HEK293T (cell line): ENCODE data around the gene RESF1.

ENCODE experiments used
- CTCF ChIA-PET: fragments of 350-600 bp; formaldehyde crosslinking; extraction: SDS; loops from one replicate; lab custom pipeline; 2021; ENCODE audit warnings: antibody characterized with exemption, inconsistent platforms; lab: Yijun Ruan, JAX
- POLR2A ChIA-PET: fragments of 350-600 bp; formaldehyde crosslinking; extraction: SDS; loops from one replicate; lab custom pipeline; 2020; ENCODE audit warnings: antibody characterized with exemption, inconsistent platforms; lab: Yijun Ruan, JAX
- DNase-seq: peaks from one replicate; pipeline ENCODE4 v3.0.0; 2012; ENCODE audit warnings: mixed read lengths; ENCODE audit errors: extremely low spot score
- ARNT ChIP-seq: fragments of 450-650 bp; IDR thresholded peaks from 2 replicates; pipeline ENCODE4 v1.6.1; 2017; ENCODE audit warnings: mild to moderate bottlenecking
- BHLHE40 ChIP-seq: fragments of 450-650 bp; IDR thresholded peaks from 2 replicates; pipeline ENCODE4 v1.6.1; 2016; ENCODE audit warnings: mild to moderate bottlenecking, moderate library complexity, borderline replicate concordance
- CTBP1 ChIP-seq: fragments of 450-650 bp; IDR thresholded peaks from 2 replicates; pipeline ENCODE4 v1.6.1; 2016; ENCODE audit warnings: borderline replicate concordance
- ELF4 ChIP-seq: fragments of 450-650 bp; IDR thresholded peaks from 2 replicates; pipeline ENCODE4 v1.6.1; 2017; ENCODE audit warnings: antibody characterized with exemption
- FOXA1 ChIP-seq: fragments of 450-650 bp; IDR thresholded peaks from 2 replicates; pipeline ENCODE4 v1.6.1; 2016; ENCODE audit warnings: mild to moderate bottlenecking
- FOXK2 ChIP-seq: fragments of 450-650 bp; IDR thresholded peaks from 2 replicates; pipeline ENCODE4 v1.6.1; 2016; ENCODE audit warnings: mild to moderate bottlenecking
- FOXM1 ChIP-seq: fragments of 450-650 bp; IDR thresholded peaks from 2 replicates; pipeline ENCODE4 v1.6.1; 2017; ENCODE audit warnings: mild to moderate bottlenecking, borderline replicate concordance
- HDGF ChIP-seq: fragments of 450-650 bp; IDR thresholded peaks from 2 replicates; pipeline ENCODE4 v1.6.1; 2017; ENCODE audit warnings: antibody characterized with exemption, borderline replicate concordance
- L3MBTL2 ChIP-seq: fragments of 450-650 bp; conservative IDR thresholded peaks from 2 replicates; pipeline ENCODE4 v1.6.1; 2016; ENCODE audit warnings: mild to moderate bottlenecking
- LEF1 ChIP-seq: fragments of 450-650 bp; IDR thresholded peaks from 2 replicates; pipeline ENCODE4 v1.6.1; 2017; ENCODE audit warnings: mild to moderate bottlenecking, borderline replicate concordance
- NFRKB ChIP-seq: fragments of 450-650 bp; IDR thresholded peaks from 2 replicates; pipeline ENCODE4 v1.6.1; 2016; ENCODE audit warnings: mild to moderate bottlenecking, moderate library complexity
- SP1 ChIP-seq: fragments of 450-650 bp; IDR thresholded peaks from 2 replicates; pipeline ENCODE4 v1.6.1; 2017
- SUZ12 ChIP-seq: fragments of 450-650 bp; IDR thresholded peaks from 2 replicates; pipeline ENCODE4 v1.6.1; 2016; ENCODE audit warnings: mild to moderate bottlenecking
- TARDBP ChIP-seq: fragments of 450-650 bp; IDR thresholded peaks from 2 replicates; pipeline ENCODE4 v1.6.1; 2016
- ZNF384 ChIP-seq: fragments of 450-650 bp; IDR thresholded peaks from 2 replicates; pipeline ENCODE4 v1.6.1; 2016
- TF ChIP-seq, protein P1 (sequence below): fragments of 450-650 bp; IDR thresholded peaks from 2 replicates; pipeline ENCODE4 v1.6.1; 2016

RESF1 gene

DNA sequence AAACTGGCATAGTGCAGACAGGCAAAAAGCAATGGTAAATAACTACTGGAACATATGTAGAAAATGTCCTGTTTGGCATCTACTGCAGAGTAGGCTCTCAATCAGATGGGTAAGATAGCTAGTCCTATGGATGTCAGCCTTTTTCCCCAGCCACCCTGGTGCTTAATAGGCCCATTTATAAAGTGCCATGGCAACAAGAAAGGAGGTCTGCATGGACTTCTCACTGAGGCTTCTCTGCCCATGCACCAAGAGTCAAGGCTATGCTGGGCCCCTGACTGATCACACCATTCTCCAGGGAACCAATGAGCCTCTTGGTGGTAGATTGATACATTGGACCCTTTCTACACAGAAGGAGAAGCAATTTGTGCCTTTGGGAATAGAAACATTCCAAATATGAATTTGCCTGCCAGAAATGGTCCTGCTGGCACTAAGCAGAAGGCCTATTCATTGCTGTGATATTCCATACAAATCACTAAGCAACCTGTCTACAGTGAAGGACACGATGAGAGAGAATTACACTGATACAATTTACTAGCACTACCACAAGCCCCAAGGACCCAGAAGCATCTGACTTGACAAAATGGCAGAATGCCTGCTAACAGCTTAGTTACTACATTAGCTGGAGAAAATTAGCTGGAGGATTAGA lies 43.8 kb downstream of the RESF1 start:
- ChIA-PET CTCF (interaction anchor here (0.6 kb wide), 1 partner anchor 209 kb away, joined by 4 read pairs; no protein-coding TSS in a partner anchor), POLR2A (no interaction called here)
- no peak for TF ChIP-seq HDGF
- no peak for TF ChIP-seq SUZ12
- TF ChIP-seq FOXA1 = no peak
- no peak for TF ChIP-seq SP1
- no peak for DNase-seq

DNA sequence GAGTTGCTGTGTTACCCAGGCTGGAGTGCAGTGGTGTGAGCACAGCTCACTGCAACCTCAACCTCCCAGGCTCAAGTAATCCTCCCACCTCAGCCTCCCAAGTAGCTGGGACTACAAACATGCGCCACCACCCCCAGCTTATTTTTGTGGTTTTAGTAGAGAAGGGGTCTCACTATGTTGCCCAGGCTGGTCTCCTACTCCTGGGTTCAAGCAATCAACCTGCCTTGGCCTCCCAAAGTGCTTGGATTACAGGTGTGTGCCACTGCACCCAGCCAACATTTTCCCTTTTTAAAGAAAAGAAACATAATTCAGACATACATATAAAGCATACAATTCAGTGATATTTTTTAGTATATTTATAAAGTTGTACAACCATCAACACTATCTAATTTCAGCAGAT lies 44.4 kb downstream of the RESF1 start:
- CTCF ChIA-PET = interaction anchor here (0.6 kb wide), 1 partner anchor 209 kb away, joined by 4 read pairs; no protein-coding TSS in a partner anchor
- POLR2A ChIA-PET = no interaction called here
- no peak for DNase-seq

DNA sequence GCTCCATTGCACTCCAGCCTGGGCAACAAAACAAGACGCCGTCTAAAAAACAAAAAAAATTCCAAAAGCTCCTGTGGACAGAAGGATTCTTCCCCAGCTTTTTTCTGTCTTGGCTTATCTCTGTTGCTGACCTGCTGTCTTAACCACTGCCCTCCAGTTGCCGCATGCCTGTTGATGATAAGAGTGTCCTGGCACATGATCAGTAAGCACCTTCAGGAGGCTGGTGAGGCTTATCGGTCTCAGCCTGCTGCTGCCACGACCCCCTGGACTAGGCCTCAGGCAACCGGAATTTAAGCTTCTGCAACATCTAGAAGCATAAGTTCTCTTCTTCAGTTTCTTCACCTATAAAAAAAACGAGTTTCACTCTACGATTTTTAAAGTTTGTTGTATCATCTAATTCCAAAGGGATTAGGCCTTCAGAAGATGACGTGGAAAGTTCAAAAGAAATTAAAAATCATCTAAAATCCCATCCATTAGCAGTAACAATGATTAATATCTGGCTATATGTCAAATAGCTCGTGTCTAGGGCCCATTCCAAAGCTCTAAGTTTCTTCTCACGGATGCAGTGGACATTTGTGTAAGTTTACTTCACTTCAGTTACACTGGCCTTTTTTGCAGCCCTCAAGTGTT lies 46.4 kb downstream of the RESF1 start:
- ChIA-PET POLR2A (no interaction called here), CTCF (interaction anchor here (0.6 kb wide), 1 partner anchor 9 kb away, joined by 4 read pairs; no protein-coding TSS in a partner anchor)
- no peak for TF ChIP-seq ARNT
- TF ChIP-seq SP1 = no peak
- no peak for TF ChIP-seq FOXA1
- TF ChIP-seq L3MBTL2 = no peak
- no peak for TF ChIP-seq ELF4
- TF ChIP-seq, protein P1, sequence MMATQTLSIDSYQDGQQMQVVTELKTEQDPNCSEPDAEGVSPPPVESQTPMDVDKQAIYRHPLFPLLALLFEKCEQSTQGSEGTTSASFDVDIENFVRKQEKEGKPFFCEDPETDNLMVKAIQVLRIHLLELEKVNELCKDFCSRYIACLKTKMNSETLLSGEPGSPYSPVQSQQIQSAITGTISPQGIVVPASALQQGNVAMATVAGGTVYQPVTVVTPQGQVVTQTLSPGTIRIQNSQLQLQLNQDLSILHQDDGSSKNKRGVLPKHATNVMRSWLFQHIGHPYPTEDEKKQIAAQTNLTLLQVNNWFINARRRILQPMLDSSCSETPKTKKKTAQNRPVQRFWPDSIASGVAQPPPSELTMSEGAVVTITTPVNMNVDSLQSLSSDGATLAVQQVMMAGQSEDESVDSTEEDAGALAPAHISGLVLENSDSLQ = no peak
- no peak for TF ChIP-seq NFRKB
- TF ChIP-seq CTBP1 = no peak
- TF ChIP-seq ZNF384 = no peak
- no peak for TF ChIP-seq FOXK2
- no peak for TF ChIP-seq FOXM1
- no peak for TF ChIP-seq LEF1
- TF ChIP-seq BHLHE40 = no peak
- DNase-seq = no peak

More for the DNA sequence above, 44.4 kb downstream of the RESF1 start:
- TF ChIP-seq CTBP1 (no peak), BHLHE40 (no peak), LEF1 (no peak), SP1 (no peak), FOXK2 (no peak), TARDBP (no peak), NFRKB (no peak), SUZ12 (no peak)
- TF ChIP-seq, protein P1 = no peak
